HepG2 (cell line): ENCODE measurements around the gene NRDE2. TPM values are rescaled to one million over a fixed set of nuclear protein-coding genes. Genes with fewer than 3 reads are reported as not detected.

ENCODE experiments used
- AHR ChIP-seq: IDR thresholded peaks from 2 replicates; pipeline ENCODE4 v1.6.1; 2018; ENCODE audit warnings: missing genetic modification reagents, missing compliant biosample characterization
- CBFB ChIP-seq: sonication (generic); formaldehyde crosslinking; IDR thresholded peaks from 2 replicates; pipeline ENCODE4 v1.4.0; 2020; ENCODE audit warnings: missing genetic modification reagents
- DR1 ChIP-seq: sonication (generic); formaldehyde crosslinking; IDR thresholded peaks from 2 replicates; pipeline ENCODE4 v1.8.0; 2021; ENCODE audit warnings: mild to moderate bottlenecking, missing genetic modification reagents, inconsistent platforms
- ETV6 ChIP-seq: sonication (generic); formaldehyde crosslinking; conservative IDR thresholded peaks from 2 replicates; pipeline ENCODE4 v1.4.0; 2020; ENCODE audit warnings: missing genetic modification reagents
- FLYWCH1 ChIP-seq: sonication (generic); formaldehyde crosslinking; IDR thresholded peaks from 2 replicates; pipeline ENCODE4 v1.8.1; 2023; ENCODE audit warnings: mild to moderate bottlenecking, missing genetic modification reagents
- FOXK1 ChIP-seq: sonication (generic); formaldehyde crosslinking; IDR thresholded peaks from 2 replicates; pipeline ENCODE4 v1.4.0; 2020; ENCODE audit warnings: low read depth, missing genetic modification reagents, borderline replicate concordance
- FOXK2 ChIP-seq: fragments of 450-650 bp; IDR thresholded peaks from 2 replicates; pipeline ENCODE4 v1.6.1; 2016
- HMG20A ChIP-seq: IDR thresholded peaks from 2 replicates; pipeline ENCODE4 v1.6.1; 2016; ENCODE audit warnings: borderline replicate concordance
- KDM3A ChIP-seq: IDR thresholded peaks from 2 replicates; pipeline ENCODE4 v1.6.1; 2018; ENCODE audit warnings: low read depth, missing compliant biosample characterization
- NR1H2 ChIP-seq: sonication (generic); formaldehyde crosslinking; IDR thresholded peaks from 2 replicates; pipeline ENCODE4 v1.8.1; 2022; ENCODE audit warnings: low read depth, missing genetic modification reagents, borderline replicate concordance
- PPARG ChIP-seq: conservative IDR thresholded peaks from 2 replicates; pipeline ENCODE4 v1.6.1; 2016; ENCODE audit warnings: missing biosample characterization, missing genetic modification reagents
- RXRB ChIP-seq: IDR thresholded peaks from 2 replicates; pipeline ENCODE4 v1.6.1; 2016; ENCODE audit warnings: borderline replicate concordance, missing genetic modification reagents, missing compliant biosample characterization
- SIN3A ChIP-seq: IDR thresholded peaks from 2 replicates; pipeline ENCODE4 v1.6.1; 2011; ENCODE audit warnings: low read depth, mild to moderate bottlenecking, control low read depth, low read length, borderline replicate concordance
- SMYD3 ChIP-seq: sonication (generic); formaldehyde crosslinking; IDR thresholded peaks from 2 replicates; pipeline ENCODE4 v1.8.1; 2023; ENCODE audit warnings: mild to moderate bottlenecking, missing genetic modification reagents
- ZFYVE20 ChIP-seq: sonication (generic); formaldehyde crosslinking; IDR thresholded peaks from 2 replicates; pipeline ENCODE4 v1.8.0; 2023; ENCODE audit warnings: low read depth, mild to moderate bottlenecking, moderate library complexity, missing genetic modification reagents, borderline replicate concordance
- ZNF235 ChIP-seq: sonication (generic); formaldehyde crosslinking; IDR thresholded peaks from 2 replicates; pipeline ENCODE4 v1.8.1; 2023; ENCODE audit warnings: mild to moderate bottlenecking, missing genetic modification reagents, borderline replicate concordance
- polyA plus RNA-seq, 8 experiments: library from polyadenylated mRNA; depleted of rRNA in 3 of 8; stranded (reverse) in 7 of 8; unstranded in 1 of 8; fragments of >200 nt; fragmentation: Illumina TruSeq in 4 of 8; extraction: Trizol in 4 of 8; gene quantifications; 2 replicates each; pipeline versions ENCODE4 v1.2.1 to v1.2.3, GENCODE V29; 2011 to 2016; ENCODE audit warnings: low read depth in 4 of 8, missing spikeins in 1 of 8, mixed read lengths in 1 of 8; ENCODE audit not compliant: insufficient read depth in 1 of 8
- total RNA-seq, 5 experiments: library from RNA; depleted of rRNA; stranded (reverse); fragments of >200 nt; fragmentation: Illumina TruSeq; extraction: Trizol; gene quantifications; 2 replicates each; pipeline ENCODE4 v1.2.3, GENCODE V29; 2016; ENCODE audit warnings: low read depth in 1 of 5
- TF ChIP-seq, protein P1 (sequence below): sonication (generic); formaldehyde crosslinking; IDR thresholded peaks from 2 replicates; pipeline ENCODE4 v1.8.0; 2022; ENCODE audit warnings: missing genetic modification reagents, mild to moderate bottlenecking, borderline replicate concordance
- TF ChIP-seq, protein P2 (sequence below): sonication (generic); formaldehyde crosslinking; IDR thresholded peaks from 2 replicates; pipeline ENCODE4 v1.4.0; 2020; ENCODE audit warnings: missing genetic modification reagents, borderline replicate concordance
- TF ChIP-seq, protein P3 (sequence below): IDR thresholded peaks from 2 replicates; pipeline ENCODE4 v1.6.1; 2018; ENCODE audit warnings: missing genetic modification reagents
- TF ChIP-seq, protein P4 (sequence below): sonication (generic); formaldehyde crosslinking; IDR thresholded peaks from 2 replicates; pipeline ENCODE4 v1.4.0; 2020; ENCODE audit warnings: missing genetic modification reagents
- TF ChIP-seq, protein P5 (sequence below): sonication (generic); formaldehyde crosslinking; conservative IDR thresholded peaks from 2 replicates; pipeline ENCODE4 v1.5.0; 2020; ENCODE audit warnings: missing genetic modification reagents

Gene NRDE2
- total and polyA plus RNA-seq, 2 of the 13 experiments (the other 11 are each of a cell fraction or from before 2014, with no cell fraction given): 5.6 to 12.5 TPM

DNA sequence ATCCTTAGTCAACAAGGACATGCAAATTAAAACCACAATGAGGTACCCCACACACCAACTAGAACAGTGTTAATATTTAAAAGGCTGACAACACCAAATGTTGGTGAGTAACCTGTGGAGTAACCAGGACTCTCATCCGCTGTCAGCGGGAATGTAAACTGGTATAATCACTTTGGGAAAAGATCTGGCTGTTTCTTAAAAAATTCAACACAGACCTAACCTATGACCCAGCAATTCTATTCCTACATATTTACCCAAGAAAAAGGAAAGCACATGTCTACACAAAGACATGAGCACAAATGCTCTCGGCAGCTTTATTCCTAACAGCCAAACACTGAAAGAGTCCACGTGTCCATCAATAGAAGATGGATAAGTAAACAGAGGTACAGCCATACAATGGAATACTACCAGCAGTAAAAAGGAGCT, 26.6 kb downstream of the NRDE2 start (continued):
- TF ChIP-seq, protein P1, sequence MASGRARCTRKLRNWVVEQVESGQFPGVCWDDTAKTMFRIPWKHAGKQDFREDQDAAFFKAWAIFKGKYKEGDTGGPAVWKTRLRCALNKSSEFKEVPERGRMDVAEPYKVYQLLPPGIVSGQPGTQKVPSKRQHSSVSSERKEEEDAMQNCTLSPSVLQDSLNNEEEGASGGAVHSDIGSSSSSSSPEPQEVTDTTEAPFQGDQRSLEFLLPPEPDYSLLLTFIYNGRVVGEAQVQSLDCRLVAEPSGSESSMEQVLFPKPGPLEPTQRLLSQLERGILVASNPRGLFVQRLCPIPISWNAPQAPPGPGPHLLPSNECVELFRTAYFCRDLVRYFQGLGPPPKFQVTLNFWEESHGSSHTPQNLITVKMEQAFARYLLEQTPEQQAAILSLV (CRISPR knock-in tag): no peak
- TF ChIP-seq PPARG (CRISPR knock-in tag): peak; percentile 85
- TF ChIP-seq AHR (CRISPR knock-in tag): no peak
- TF ChIP-seq NR1H2 (CRISPR knock-in tag): no peak
- no peak for TF ChIP-seq CBFB
- TF ChIP-seq HMG20A: peak; percentile 21; the same call in 1 of the 2 replicates
- no peak for TF ChIP-seq SMYD3 (CRISPR knock-in tag)
- no peak for TF ChIP-seq ZFYVE20
- peak; percentile 56; the same call in 1 of the 2 replicates for TF ChIP-seq RXRB (CRISPR knock-in tag)
- no peak for TF ChIP-seq ZNF235 (CRISPR knock-in tag)
- TF ChIP-seq, protein P2, sequence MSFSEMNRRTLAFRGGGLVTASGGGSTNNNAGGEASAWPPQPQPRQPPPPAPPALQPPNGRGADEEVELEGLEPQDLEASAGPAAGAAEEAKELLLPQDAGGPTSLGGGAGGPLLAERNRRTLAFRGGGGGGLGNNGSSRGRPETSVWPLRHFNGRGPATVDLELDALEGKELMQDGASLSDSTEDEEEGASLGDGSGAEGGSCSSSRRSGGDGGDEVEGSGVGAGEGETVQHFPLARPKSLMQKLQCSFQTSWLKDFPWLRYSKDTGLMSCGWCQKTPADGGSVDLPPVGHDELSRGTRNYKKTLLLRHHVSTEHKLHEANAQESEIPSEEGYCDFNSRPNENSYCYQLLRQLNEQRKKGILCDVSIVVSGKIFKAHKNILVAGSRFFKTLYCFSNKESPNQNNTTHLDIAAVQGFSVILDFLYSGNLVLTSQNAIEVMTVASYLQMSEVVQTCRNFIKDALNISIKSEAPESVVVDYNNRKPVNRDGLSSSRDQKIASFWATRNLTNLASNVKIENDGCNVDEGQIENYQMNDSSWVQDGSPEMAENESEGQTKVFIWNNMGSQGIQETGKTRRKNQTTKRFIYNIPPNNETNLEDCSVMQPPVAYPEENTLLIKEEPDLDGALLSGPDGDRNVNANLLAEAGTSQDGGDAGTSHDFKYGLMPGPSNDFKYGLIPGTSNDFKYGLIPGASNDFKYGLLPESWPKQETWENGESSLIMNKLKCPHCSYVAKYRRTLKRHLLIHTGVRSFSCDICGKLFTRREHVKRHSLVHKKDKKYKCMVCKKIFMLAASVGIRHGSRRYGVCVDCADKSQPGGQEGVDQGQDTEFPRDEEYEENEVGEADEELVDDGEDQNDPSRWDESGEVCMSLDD (CRISPR knock-in tag): no peak
- no peak for TF ChIP-seq ETV6 (CRISPR knock-in tag)
- TF ChIP-seq, protein P3, sequence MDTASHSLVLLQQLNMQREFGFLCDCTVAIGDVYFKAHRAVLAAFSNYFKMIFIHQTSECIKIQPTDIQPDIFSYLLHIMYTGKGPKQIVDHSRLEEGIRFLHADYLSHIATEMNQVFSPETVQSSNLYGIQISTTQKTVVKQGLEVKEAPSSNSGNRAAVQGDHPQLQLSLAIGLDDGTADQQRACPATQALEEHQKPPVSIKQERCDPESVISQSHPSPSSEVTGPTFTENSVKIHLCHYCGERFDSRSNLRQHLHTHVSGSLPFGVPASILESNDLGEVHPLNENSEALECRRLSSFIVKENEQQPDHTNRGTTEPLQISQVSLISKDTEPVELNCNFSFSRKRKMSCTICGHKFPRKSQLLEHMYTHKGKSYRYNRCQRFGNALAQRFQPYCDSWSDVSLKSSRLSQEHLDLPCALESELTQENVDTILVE (CRISPR knock-in tag): no peak
- peak; percentile 68; the same call in 1 of the 2 replicates for TF ChIP-seq FOXK1 (CRISPR knock-in tag)
- TF ChIP-seq DR1 (CRISPR knock-in tag): no peak
- TF ChIP-seq, protein P4, sequence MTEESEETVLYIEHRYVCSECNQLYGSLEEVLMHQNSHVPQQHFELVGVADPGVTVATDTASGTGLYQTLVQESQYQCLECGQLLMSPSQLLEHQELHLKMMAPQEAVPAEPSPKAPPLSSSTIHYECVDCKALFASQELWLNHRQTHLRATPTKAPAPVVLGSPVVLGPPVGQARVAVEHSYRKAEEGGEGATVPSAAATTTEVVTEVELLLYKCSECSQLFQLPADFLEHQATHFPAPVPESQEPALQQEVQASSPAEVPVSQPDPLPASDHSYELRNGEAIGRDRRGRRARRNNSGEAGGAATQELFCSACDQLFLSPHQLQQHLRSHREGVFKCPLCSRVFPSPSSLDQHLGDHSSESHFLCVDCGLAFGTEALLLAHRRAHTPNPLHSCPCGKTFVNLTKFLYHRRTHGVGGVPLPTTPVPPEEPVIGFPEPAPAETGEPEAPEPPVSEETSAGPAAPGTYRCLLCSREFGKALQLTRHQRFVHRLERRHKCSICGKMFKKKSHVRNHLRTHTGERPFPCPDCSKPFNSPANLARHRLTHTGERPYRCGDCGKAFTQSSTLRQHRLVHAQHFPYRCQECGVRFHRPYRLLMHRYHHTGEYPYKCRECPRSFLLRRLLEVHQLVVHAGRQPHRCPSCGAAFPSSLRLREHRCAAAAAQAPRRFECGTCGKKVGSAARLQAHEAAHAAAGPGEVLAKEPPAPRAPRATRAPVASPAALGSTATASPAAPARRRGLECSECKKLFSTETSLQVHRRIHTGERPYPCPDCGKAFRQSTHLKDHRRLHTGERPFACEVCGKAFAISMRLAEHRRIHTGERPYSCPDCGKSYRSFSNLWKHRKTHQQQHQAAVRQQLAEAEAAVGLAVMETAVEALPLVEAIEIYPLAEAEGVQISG (CRISPR knock-in tag): no peak
- TF ChIP-seq FOXK2: no peak
- TF ChIP-seq, protein P5, sequence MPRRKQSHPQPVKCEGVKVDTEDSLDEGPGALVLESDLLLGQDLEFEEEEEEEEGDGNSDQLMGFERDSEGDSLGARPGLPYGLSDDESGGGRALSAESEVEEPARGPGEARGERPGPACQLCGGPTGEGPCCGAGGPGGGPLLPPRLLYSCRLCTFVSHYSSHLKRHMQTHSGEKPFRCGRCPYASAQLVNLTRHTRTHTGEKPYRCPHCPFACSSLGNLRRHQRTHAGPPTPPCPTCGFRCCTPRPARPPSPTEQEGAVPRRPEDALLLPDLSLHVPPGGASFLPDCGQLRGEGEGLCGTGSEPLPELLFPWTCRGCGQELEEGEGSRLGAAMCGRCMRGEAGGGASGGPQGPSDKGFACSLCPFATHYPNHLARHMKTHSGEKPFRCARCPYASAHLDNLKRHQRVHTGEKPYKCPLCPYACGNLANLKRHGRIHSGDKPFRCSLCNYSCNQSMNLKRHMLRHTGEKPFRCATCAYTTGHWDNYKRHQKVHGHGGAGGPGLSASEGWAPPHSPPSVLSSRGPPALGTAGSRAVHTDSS (CRISPR knock-in tag): no peak
- TF ChIP-seq KDM3A (CRISPR knock-in tag): no peak
- no peak for TF ChIP-seq SIN3A
- TF ChIP-seq FLYWCH1 (CRISPR knock-in tag): no peak
